ENCODE results near the gene MBNL3.
"Not testable (repeated sequence)": the region's sequence is repeated elsewhere in the genome, so short reads cannot be mapped to it uniquely, and the experiment has no call there.

MBNL3 gene

GRCh38 chrX:132472397-132472796, 16.4 kb downstream of the MBNL3 start:
- no peak for DNase-seq

- DNase-seq, result no peak
Measured at GRCh38 chrX:132470831-132471230, 18.0 kb downstream of the MBNL3 start.

GRCh38 chrX:132470179-132470578, 18.7 kb downstream of the MBNL3 start:
- no peak for DNase-seq

- DNase-seq, result no peak
Measured at GRCh38 chrX:132468454-132468853, 20.4 kb downstream of the MBNL3 start.

- DNase-seq, result no peak
Measured at GRCh38 chrX:132467989-132468388, 20.8 kb downstream of the MBNL3 start.

- no peak for DNase-seq
Measured at GRCh38 chrX:132467026-132467425, 21.8 kb downstream of the MBNL3 start.

GRCh38 chrX:132463411-132463810, 25.4 kb downstream of the MBNL3 start:
- no peak for DNase-seq

GRCh38 chrX:132461886-132462285, 27.0 kb downstream of the MBNL3 start:
- no peak for DNase-seq

GRCh38 chrX:132452911-132453550, 35.8 kb downstream of the MBNL3 start:
- DNase-seq, result no peak

- not testable (repeated sequence) for DNase-seq
Measured at GRCh38 chrX:132445909-132446308, 42.9 kb downstream of the MBNL3 start.

GRCh38 chrX:132444936-132445335, 43.9 kb downstream of the MBNL3 start:
- DNase-seq, result no peak

GRCh38 chrX:132443196-132444135, 45.4 kb downstream of the MBNL3 start:
- no peak for DNase-seq

GRCh38 chrX:132442691-132443090, 46.1 kb downstream of the MBNL3 start:
- no peak for DNase-seq

GRCh38 chrX:132435222-132435621, 53.6 kb downstream of the MBNL3 start:
- DNase-seq, result no peak

- DNase-seq, result no peak
Measured at GRCh38 chrX:132433551-132433950, 55.3 kb downstream of the MBNL3 start.

- no peak for DNase-seq
Measured at GRCh38 chrX:132433001-132433400, 55.8 kb downstream of the MBNL3 start.

GRCh38 chrX:132428896-132429295, 59.9 kb downstream of the MBNL3 start:
- no peak for DNase-seq

GRCh38 chrX:132426695-132427281, 62.0 kb downstream of the MBNL3 start:
- no peak for DNase-seq

GRCh38 chrX:132425744-132426318, 63.0 kb downstream of the MBNL3 start:
- DNase-seq, result no peak

- DNase-seq, result no peak
Measured at GRCh38 chrX:132423323-132423722, 65.5 kb downstream of the MBNL3 start.

- no peak for DNase-seq
Measured at GRCh38 chrX:132415012-132415411, 73.8 kb downstream of the MBNL3 start.

GRCh38 chrX:132414404-132414803, 74.4 kb downstream of the MBNL3 start:
- DNase-seq, result no peak

- DNase-seq, result no peak
Measured at GRCh38 chrX:132413459-132413858, 75.4 kb downstream of the MBNL3 start.

- no peak for DNase-seq
Measured at GRCh38 chrX:132412208-132412607, 76.6 kb downstream of the MBNL3 start.
